IgD-negative memory B cell (primary cell): ENCODE measurements around the gene TMEM42. TPM values are rescaled to one million over a fixed set of nuclear protein-coding genes. Genes with fewer than 3 reads are reported as not detected.
"Not testable (repeated sequence)": the region's sequence is repeated elsewhere in the genome, so short reads cannot be mapped to it uniquely, and the experiment has no call there.

Experiments used
- H3K27ac Mint-ChIP-seq, 3 donors: one replicate each; pipeline ENCODE4 v1.8.0; 2020 to 2022; ENCODE audit warnings: mild to moderate bottlenecking in 3 of 3, mixed read lengths in 3 of 3, moderate library complexity in 1 of 3
- H3K27me3 Mint-ChIP-seq: one replicate; pipeline ENCODE4 v1.8.0; 2021; ENCODE audit warnings: mixed read lengths
- H3K36me3 Mint-ChIP-seq: one replicate; pipeline ENCODE4 v1.8.0; 2020; ENCODE audit warnings: mild to moderate bottlenecking, mixed read lengths
- H3K4me1 Mint-ChIP-seq, 3 donors: one replicate each; pipeline ENCODE4 v1.8.0; 2020 to 2022; ENCODE audit warnings: mixed read lengths in 3 of 3, mild to moderate bottlenecking in 1 of 3
- H3K4me3 Mint-ChIP-seq, 4 donors: one replicate each; pipeline ENCODE4 v1.8.0; 2020 to 2022; ENCODE audit warnings: mild to moderate bottlenecking in 4 of 4, mixed read lengths in 4 of 4, moderate library complexity in 3 of 4
- H3K9me3 Mint-ChIP-seq, 3 donors: one replicate each; pipeline ENCODE4 v1.8.0; 2020 to 2021; ENCODE audit warnings: mixed read lengths in 3 of 3, mild to moderate bottlenecking in 1 of 3
- polyA plus RNA-seq: library from polyadenylated mRNA; unstranded; fragments of 300-500 nt; fragmentation: Illumina TruSeq; gene quantifications from one replicate; pipeline ENCODE4 v1.2.3, GENCODE V29; 2021

The TMEM42 gene
- polyA plus RNA-seq: 30.4 TPM

GRCh38 chr3:44861412-44862225 lies at the start of gene TMEM42:
TSS of gene TMEM42 (plus strand) at chr3:44861912. CDS start at chr3:44861925, 13 bp downstream.
- Mint-ChIP-seq H3K36me3 (peaks cover 2% of the 10 kb centered on the region), H3K4me3 (peak within 1 kb of the TSS; percentile 87 to 96 (median 96)), H3K27me3 (no peaks in the 10 kb centered on the region), H3K4me1 (peaks cover 8 to 17% (median 8%) of the 10 kb centered on the region in 3 donors), H3K9me3 (peaks cover 0 to 2% (median 0%) of the 10 kb centered on the region in 3 donors), H3K27ac (peak within 1 kb of the TSS; percentile 88 to 92 (median 90))

- Mint-ChIP-seq H3K9me3 (peaks cover 4 to 9% (median 4%) of the 10 kb centered on the region in 3 donors), H3K27me3 (no peaks in the 10 kb centered on the region), H3K27ac (no peak overlapping the region), H3K36me3 (peaks cover 2% of the 10 kb centered on the region), H3K4me3 (no peak overlapping the region), H3K4me1 (no peaks in the 10 kb centered on the region)
Observed at GRCh38 chr3:44814751-44815150, 47.0 kb upstream of the TMEM42 start.

- H3K27ac Mint-ChIP-seq: peak overlapping the region in 1 of 3 donors; percentile 31
- H3K4me1 Mint-ChIP-seq, H3K27me3 Mint-ChIP-seq, H3K9me3 Mint-ChIP-seq, H3K4me3 Mint-ChIP-seq, H3K36me3 Mint-ChIP-seq: not testable (repeated sequence)
Observed at GRCh38 chr3:44816334-44816733, 45.4 kb upstream of the TMEM42 start.

- not testable (repeated sequence) for H3K27ac Mint-ChIP-seq, H3K36me3 Mint-ChIP-seq, H3K4me1 Mint-ChIP-seq, H3K9me3 Mint-ChIP-seq, H3K4me3 Mint-ChIP-seq, H3K27me3 Mint-ChIP-seq
Observed at GRCh38 chr3:44821206-44821605, 40.5 kb upstream of the TMEM42 start.

GRCh38 chr3:44825264-44825925 lies 36.3 kb upstream of the TMEM42 start:
- H3K27ac Mint-ChIP-seq: no peak overlapping the region
- no peak overlapping the region for H3K4me3 Mint-ChIP-seq
- peaks cover 0 to 9% (median 6%) of the 10 kb centered on the region in 3 donors for H3K4me1 Mint-ChIP-seq
- no peaks in the 10 kb centered on the region for H3K27me3 Mint-ChIP-seq
- no peaks in the 10 kb centered on the region for H3K9me3 Mint-ChIP-seq
- H3K36me3 Mint-ChIP-seq: peaks cover 1% of the 10 kb centered on the region

- Mint-ChIP-seq H3K9me3 (no peaks in the 10 kb centered on the region), H3K4me1 (peaks cover 2 to 9% (median 6%) of the 10 kb centered on the region in 3 donors), H3K4me3 (no peak overlapping the region), H3K27ac (no peak overlapping the region), H3K36me3 (peaks cover 1% of the 10 kb centered on the region), H3K27me3 (no peaks in the 10 kb centered on the region)
Observed at GRCh38 chr3:44827196-44827595, 34.5 kb upstream of the TMEM42 start.

- Mint-ChIP-seq H3K9me3 (peaks cover 0 to 4% (median 2%) of the 10 kb centered on the region in 3 donors), H3K36me3 (no peaks in the 10 kb centered on the region), H3K27me3 (no peaks in the 10 kb centered on the region), H3K27ac (no peak overlapping the region), H3K4me3 (no peak overlapping the region), H3K4me1 (peaks cover 2 to 9% (median 6%) of the 10 kb centered on the region in 3 donors)
Observed at GRCh38 chr3:44831232-44831631, 30.5 kb upstream of the TMEM42 start.

GRCh38 chr3:44832032-44832431 lies 29.7 kb upstream of the TMEM42 start:
- peaks cover 2 to 12% (median 5%) of the 10 kb centered on the region in 3 donors for H3K9me3 Mint-ChIP-seq
- H3K27ac Mint-ChIP-seq: peak overlapping the region in 1 of 3 donors; percentile 40
- peaks cover 2 to 5% (median 3%) of the 10 kb centered on the region in 3 donors for H3K4me1 Mint-ChIP-seq
- no peaks in the 10 kb centered on the region for H3K36me3 Mint-ChIP-seq
- no peak overlapping the region for H3K4me3 Mint-ChIP-seq
- no peaks in the 10 kb centered on the region for H3K27me3 Mint-ChIP-seq

- no peaks in the 10 kb centered on the region for H3K36me3 Mint-ChIP-seq
- no peak overlapping the region for H3K27ac Mint-ChIP-seq
Observed at GRCh38 chr3:44832965-44833364, 28.7 kb upstream of the TMEM42 start.

GRCh38 chr3:44833394-44833793 lies 28.3 kb upstream of the TMEM42 start:
- Mint-ChIP-seq H3K9me3 (peaks cover 2 to 15% (median 5%) of the 10 kb centered on the region in 3 donors), H3K36me3 (no peaks in the 10 kb centered on the region), H3K4me3 (no peak overlapping the region), H3K4me1 (peaks cover 0 to 2% (median 0%) of the 10 kb centered on the region in 3 donors), H3K27ac (no peak overlapping the region), H3K27me3 (no peaks in the 10 kb centered on the region)

More at GRCh38 chr3:44832965-44833364, 28.7 kb upstream of the TMEM42 start:
- H3K27me3 Mint-ChIP-seq: no peaks in the 10 kb centered on the region
- H3K9me3 Mint-ChIP-seq: peaks cover 2 to 15% (median 5%) of the 10 kb centered on the region in 3 donors
- peaks cover 0 to 2% (median 0%) of the 10 kb centered on the region in 3 donors for H3K4me1 Mint-ChIP-seq
- H3K4me3 Mint-ChIP-seq: no peak overlapping the region

- Mint-ChIP-seq H3K4me1 (peaks cover 0 to 3% (median 0%) of the 10 kb centered on the region in 3 donors), H3K27ac (no peak overlapping the region), H3K36me3 (no peaks in the 10 kb centered on the region), H3K4me3 (no peak overlapping the region), H3K27me3 (no peaks in the 10 kb centered on the region), H3K9me3 (peaks cover 2 to 20% (median 6%) of the 10 kb centered on the region in 3 donors)
Observed at GRCh38 chr3:44835684-44836083, 26.0 kb upstream of the TMEM42 start.

- Mint-ChIP-seq H3K4me3 (no peak overlapping the region), H3K27me3 (no peaks in the 10 kb centered on the region), H3K27ac (no peak overlapping the region), H3K9me3 (peaks cover 0 to 5% (median 1%) of the 10 kb centered on the region in 3 donors), H3K4me1 (peaks cover 0 to 1% (median 0%) of the 10 kb centered on the region in 3 donors), H3K36me3 (peaks cover 10% of the 10 kb centered on the region)
Observed at GRCh38 chr3:44842376-44842775, 19.3 kb upstream of the TMEM42 start.

- Mint-ChIP-seq H3K36me3 (peaks cover 10% of the 10 kb centered on the region), H3K27ac (no peak overlapping the region), H3K4me1 (peaks cover 0 to 3% (median 0%) of the 10 kb centered on the region in 3 donors), H3K27me3 (no peaks in the 10 kb centered on the region), H3K4me3 (no peak overlapping the region), H3K9me3 (no peaks in the 10 kb centered on the region)
Observed at GRCh38 chr3:44845528-44846520, 15.9 kb upstream of the TMEM42 start.

- peaks cover 0 to 3% (median 0%) of the 10 kb centered on the region in 3 donors for H3K4me1 Mint-ChIP-seq
- H3K9me3 Mint-ChIP-seq: no peaks in the 10 kb centered on the region
- H3K4me3 Mint-ChIP-seq: no peak overlapping the region
- H3K36me3 Mint-ChIP-seq: peaks cover 3% of the 10 kb centered on the region
- H3K27ac Mint-ChIP-seq: no peak overlapping the region
- no peaks in the 10 kb centered on the region for H3K27me3 Mint-ChIP-seq
Observed at GRCh38 chr3:44848634-44849033, 13.1 kb upstream of the TMEM42 start.
